Neuronal stem cell (in vitro differentiated cells): ENCODE results near the gene EIF5A.

Source experiments
- DNase-seq: peaks from one replicate; pipeline ENCODE4 v3.0.0-alpha.2; 2013; ENCODE audit warnings: low spot score
- H2AFZ ChIP-seq: one replicate; pipeline ENCODE4 v1.6.1; 2013; ENCODE audit warnings: mild to moderate bottlenecking, low read length, inconsistent platforms
- H2AK5ac ChIP-seq: 2 replicates; pipeline ENCODE4 v1.6.1; 2013; ENCODE audit warnings: low read depth, mild to moderate bottlenecking, inconsistent platforms, low read length, moderate library complexity, mixed read lengths
- H2BK120ac ChIP-seq: 2 replicates; pipeline ENCODE4 v1.6.1; 2013; ENCODE audit warnings: low read depth, mild to moderate bottlenecking, inconsistent platforms, low read length, moderate library complexity, mixed read lengths
- H2BK12ac ChIP-seq: one replicate; pipeline ENCODE4 v1.6.1; 2013; ENCODE audit warnings: low read length, inconsistent platforms
- H2BK15ac ChIP-seq: 2 replicates; pipeline ENCODE4 v1.6.1; 2013; ENCODE audit warnings: mild to moderate bottlenecking, low read length, inconsistent platforms, mixed read lengths
- H2BK5ac ChIP-seq: one replicate; pipeline ENCODE4 v1.6.1; 2013; ENCODE audit warnings: inconsistent platforms, mild to moderate bottlenecking, low read length, moderate library complexity
- H3K14ac ChIP-seq: one replicate; pipeline ENCODE4 v1.6.1; 2013; ENCODE audit warnings: low read length, inconsistent platforms
- H3K18ac ChIP-seq: 2 replicates; pipeline ENCODE4 v1.6.1; 2013; ENCODE audit warnings: low read length, inconsistent platforms
- H3K23ac ChIP-seq: 2 replicates; pipeline ENCODE4 v1.6.1; 2013; ENCODE audit warnings: low read depth, mild to moderate bottlenecking, mixed read lengths, low read length, inconsistent platforms; ENCODE audit not compliant: poor library complexity
- H3K27ac ChIP-seq: replicated peaks from 3 replicates; pipeline ENCODE4 v1.5.1; 2013; ENCODE audit warnings: low read length, inconsistent platforms
- H3K27me3 ChIP-seq, 3 experiments: 2 replicates each; pipeline ENCODE4 v1.6.1; 2013; ENCODE audit warnings: low read length in 3 of 3, mild to moderate bottlenecking in 2 of 3, inconsistent platforms in 1 of 3, low read depth in 1 of 3, mixed read lengths in 1 of 3, moderate library complexity in 1 of 3; ENCODE audit not compliant: control insufficient read depth in 3 of 3, insufficient read depth in 3 of 3
- H3K36me3 ChIP-seq, 2 donors: replicated peaks in 1 of 2; 2 replicates each; pipeline ENCODE4 v1.6.1; 2013; ENCODE audit warnings: low read length in 2 of 2; ENCODE audit not compliant: control insufficient read depth in 2 of 2, insufficient read depth in 2 of 2
- H3K4ac ChIP-seq: 2 replicates; pipeline ENCODE4 v1.6.1; 2013; ENCODE audit warnings: inconsistent platforms, mild to moderate bottlenecking, low read length, moderate library complexity
- H3K4me1 ChIP-seq, 2 donors: 1 replicate in 1 of 2; 2 replicates in 1 of 2; pipeline ENCODE4 v1.6.1; 2013; ENCODE audit warnings: low read length in 2 of 2, low read depth in 1 of 2; ENCODE audit not compliant: control insufficient read depth in 2 of 2, insufficient read depth in 1 of 2
- H3K4me2 ChIP-seq: one replicate; pipeline ENCODE4 v1.6.1; 2013; ENCODE audit warnings: mild to moderate bottlenecking, low read length, inconsistent platforms; ENCODE audit not compliant: insufficient read depth, poor library complexity, severe bottlenecking
- H3K4me3 ChIP-seq, 2 donors: 2 replicates each; pipeline ENCODE4 v1.5.1; 2013; ENCODE audit warnings: low read length in 2 of 2, mild to moderate bottlenecking in 2 of 2, inconsistent platforms in 1 of 2, moderate library complexity in 1 of 2
- H3K79me1 ChIP-seq: one replicate; pipeline ENCODE4 v1.6.1; 2013; ENCODE audit warnings: low read depth, mild to moderate bottlenecking, inconsistent platforms, low read length, moderate library complexity
- H3K9ac ChIP-seq: one replicate; pipeline ENCODE4 v1.6.1; 2013; ENCODE audit warnings: mild to moderate bottlenecking, low read depth, low read length, inconsistent platforms; ENCODE audit not compliant: poor library complexity
- H3K9me3 ChIP-seq, 2 donors: replicated peaks in 1 of 2; 2 replicates each; pipeline versions ENCODE3 to v1.6.1; 2013; ENCODE audit warnings: low read length in 2 of 2, mild to moderate bottlenecking in 2 of 2, inconsistent platforms in 1 of 2, low read depth in 1 of 2, mixed read lengths in 1 of 2, moderate library complexity in 1 of 2; ENCODE audit not compliant: control insufficient read depth in 2 of 2, insufficient read depth in 1 of 2
- H4K8ac ChIP-seq: one replicate; pipeline ENCODE4 v1.6.1; 2013; ENCODE audit warnings: low read depth, mild to moderate bottlenecking, inconsistent platforms, low read length, moderate library complexity
- H4K91ac ChIP-seq: one replicate; pipeline ENCODE4 v1.6.1; 2013; ENCODE audit warnings: low read length, low read depth, mild to moderate bottlenecking, inconsistent platforms; ENCODE audit not compliant: poor library complexity
- WGBS, 2 donors: extraction: QIAGEN DNeasy Blood & Tissue Kit; methylation state at CpG; one replicate each; pipeline ENCODE4 v1.1.7; 2013; ENCODE audit warnings: missing lambda C conversion rate in 2 of 2, mixed read lengths in 1 of 2; ENCODE audit not compliant: insufficient read length in 2 of 2, insufficient replicate concordance in 1 of 2; ENCODE audit errors: extremely low coverage in 2 of 2; 5-methylcytosine and 5-hydroxymethylcytosine counted together

Gene EIF5A

GRCh38 chr17:7351665-7352502 is 44.5 kb downstream of the EIF5A start, which contains the start of gene KCTD11:
Gene KCTD11 (plus strand): TSS chr17:7352162.
- peak within 1 kb of the TSS; percentile 94 for H2AFZ ChIP-seq
- peak within 1 kb of the TSS; percentile 98 for H2BK12ac ChIP-seq
- peaks cover 11% of the 10 kb centered on the region for H3K79me1 ChIP-seq
- H3K14ac ChIP-seq, result peak within 1 kb of the TSS; percentile 78
- peak within 1 kb of the TSS; percentile 98 for H3K27ac ChIP-seq
- no peaks in the 10 kb centered on the region for H3K36me3 ChIP-seq
- H3K4me2 ChIP-seq, result peak within 1 kb of the TSS; percentile 91
- peak; percentile 92 for DNase-seq
- peak within 1 kb of the TSS; percentile 98 for H3K9ac ChIP-seq
- H2BK120ac ChIP-seq, result peak within 1 kb of the TSS; percentile 98
- H4K91ac ChIP-seq, result peak within 1 kb of the TSS; percentile 100
- peaks cover 26 to 50% of the 10 kb centered on the region in 2 donors for H3K4me1 ChIP-seq
- H3K23ac ChIP-seq, result peak within 1 kb of the TSS; percentile 92
- H2BK5ac ChIP-seq, result peak within 1 kb of the TSS; percentile 98
- H3K4me3 ChIP-seq, result peak within 1 kb of the TSS; percentile 77 to 90
- no CpG with 5 or more reads among the region's 91 CpGs for WGBS, 2 donors
- H3K27me3 ChIP-seq, result peaks cover 0 to 2% (median 0%) of the 10 kb centered on the region in 3 experiments
- H3K4ac ChIP-seq, result peak within 1 kb of the TSS; percentile 99
- peak within 1 kb of the TSS; percentile 57 for H4K8ac ChIP-seq
- no peaks in the 10 kb centered on the region for H3K9me3 ChIP-seq
- H3K18ac ChIP-seq, result peak within 1 kb of the TSS; percentile 100
- peak within 1 kb of the TSS; percentile 97 for H2BK15ac ChIP-seq
- H2AK5ac ChIP-seq, result peak within 1 kb of the TSS; percentile 100

- H3K14ac ChIP-seq, result peak overlapping the region; percentile 78
- H3K79me1 ChIP-seq, result peaks cover 11% of the 10 kb centered on the region
- peak overlapping the region; percentile 100 for H2AK5ac ChIP-seq
- H3K27ac ChIP-seq, result peak overlapping the region; percentile 98
- peak overlapping the region; percentile 93 for H2BK15ac ChIP-seq
- H2BK120ac ChIP-seq, result no peak overlapping the region
- peak overlapping the region; percentile 98 for H3K18ac ChIP-seq
- no peak for DNase-seq
- H3K9ac ChIP-seq, result peak overlapping the region; percentile 93
- H3K4me1 ChIP-seq, result peaks cover 26 to 50% of the 10 kb centered on the region in 2 donors
- H3K36me3 ChIP-seq, result no peaks in the 10 kb centered on the region
- H3K9me3 ChIP-seq, result no peaks in the 10 kb centered on the region
- peak overlapping the region; percentile 99 for H3K4ac ChIP-seq
- H4K8ac ChIP-seq, result peak overlapping the region; percentile 57
- H2BK12ac ChIP-seq, result peak overlapping the region; percentile 87
- peak overlapping the region; percentile 84 for H3K4me2 ChIP-seq
- peak overlapping the region; percentile 94 for H2AFZ ChIP-seq
- WGBS, 2 donors, result no CpG with 5 or more reads among the region's 10 CpGs
- H2BK5ac ChIP-seq, result peak overlapping the region; percentile 98
- H3K27me3 ChIP-seq, result peaks cover 0 to 3% (median 0%) of the 10 kb centered on the region in 3 experiments
- H3K4me3 ChIP-seq, result peak overlapping the region; percentile 77 to 88
- no peak overlapping the region for H4K91ac ChIP-seq
- H3K23ac ChIP-seq, result peak overlapping the region; percentile 69
Measured at GRCh38 chr17:7352503-7352889, 45.1 kb downstream of the EIF5A start.

GRCh38 chr17:7352910-7353635 is 45.6 kb downstream of the EIF5A start:
- H2BK12ac ChIP-seq, result peak overlapping the region; percentile 50
- peak overlapping the region; percentile 93 for H2BK15ac ChIP-seq
- peak overlapping the region; percentile 56 for H3K9ac ChIP-seq
- H3K9me3 ChIP-seq, result no peaks in the 10 kb centered on the region
- H4K8ac ChIP-seq, result peak overlapping the region; percentile 55
- no peak overlapping the region for H4K91ac ChIP-seq
- H3K18ac ChIP-seq, result peak overlapping the region; percentile 98
- no CpG with 5 or more reads among the region's 37 CpGs for WGBS, 2 donors
- peaks cover 11% of the 10 kb centered on the region for H3K79me1 ChIP-seq
- no peak overlapping the region for H2AFZ ChIP-seq
- peak overlapping the region; percentile 100 for H2AK5ac ChIP-seq
- H3K4me3 ChIP-seq, result peak overlapping the region in 1 of 2 donors; percentile 77
- H2BK120ac ChIP-seq, result no peak overlapping the region
- peak overlapping the region; percentile 50 for H3K14ac ChIP-seq
- H2BK5ac ChIP-seq, result peak overlapping the region; percentile 98
- peaks cover 26 to 50% of the 10 kb centered on the region in 2 donors for H3K4me1 ChIP-seq
- peak overlapping the region; percentile 84 for H3K4me2 ChIP-seq
- H3K4ac ChIP-seq, result peak overlapping the region; percentile 99
- no peak overlapping the region for H3K27ac ChIP-seq
- H3K36me3 ChIP-seq, result no peaks in the 10 kb centered on the region
- H3K23ac ChIP-seq, result peak overlapping the region; percentile 67
- DNase-seq, result no peak
- H3K27me3 ChIP-seq, result peaks cover 0 to 3% (median 0%) of the 10 kb centered on the region in 3 experiments
